H1 (cell line): ENCODE data around the gene GSTA1.

ENCODE experiments used
- RAD21 ChIP-seq, 2 experiments: IDR thresholded peaks in 1 of 2; conservative IDR thresholded peaks in 1 of 2; 2 replicates each; pipeline ENCODE4 v1.6.1; 2011; ENCODE audit warnings: low read depth in 2 of 2, low read length in 2 of 2, improper control_type of control experiment in 1 of 2, inconsistent platforms in 1 of 2, mild to moderate bottlenecking in 1 of 2, moderate library complexity in 1 of 2
- RFX5 ChIP-seq: IDR thresholded peaks from 2 replicates; pipeline ENCODE4 v1.6.1; 2011; ENCODE audit warnings: low read depth, low read length, improper control_type of control experiment, borderline replicate concordance
- SP4 ChIP-seq: IDR thresholded peaks from 2 replicates; pipeline ENCODE4 v1.6.1; 2012; ENCODE audit warnings: low read length, inconsistent platforms
- TF ChIP-seq, protein P1 (sequence below), 3 experiments: IDR thresholded peaks; 1 replicate in 2 of 3; 2 replicates in 1 of 3; pipeline versions ENCODE4 v1.5.1 to v1.6.1; 2011; ENCODE audit warnings: low read length in 3 of 3, mild to moderate bottlenecking in 3 of 3, inconsistent platforms in 2 of 3, low read depth in 1 of 3, moderate library complexity in 1 of 3; ENCODE audit not compliant: insufficient read depth in 1 of 3; ENCODE audit errors: control extremely low read depth in 1 of 3
- TF ChIP-seq, protein P2 (sequence below): IDR thresholded peaks from 2 replicates; pipeline ENCODE4 v1.6.1; 2012; ENCODE audit warnings: inconsistent platforms

DNA sequence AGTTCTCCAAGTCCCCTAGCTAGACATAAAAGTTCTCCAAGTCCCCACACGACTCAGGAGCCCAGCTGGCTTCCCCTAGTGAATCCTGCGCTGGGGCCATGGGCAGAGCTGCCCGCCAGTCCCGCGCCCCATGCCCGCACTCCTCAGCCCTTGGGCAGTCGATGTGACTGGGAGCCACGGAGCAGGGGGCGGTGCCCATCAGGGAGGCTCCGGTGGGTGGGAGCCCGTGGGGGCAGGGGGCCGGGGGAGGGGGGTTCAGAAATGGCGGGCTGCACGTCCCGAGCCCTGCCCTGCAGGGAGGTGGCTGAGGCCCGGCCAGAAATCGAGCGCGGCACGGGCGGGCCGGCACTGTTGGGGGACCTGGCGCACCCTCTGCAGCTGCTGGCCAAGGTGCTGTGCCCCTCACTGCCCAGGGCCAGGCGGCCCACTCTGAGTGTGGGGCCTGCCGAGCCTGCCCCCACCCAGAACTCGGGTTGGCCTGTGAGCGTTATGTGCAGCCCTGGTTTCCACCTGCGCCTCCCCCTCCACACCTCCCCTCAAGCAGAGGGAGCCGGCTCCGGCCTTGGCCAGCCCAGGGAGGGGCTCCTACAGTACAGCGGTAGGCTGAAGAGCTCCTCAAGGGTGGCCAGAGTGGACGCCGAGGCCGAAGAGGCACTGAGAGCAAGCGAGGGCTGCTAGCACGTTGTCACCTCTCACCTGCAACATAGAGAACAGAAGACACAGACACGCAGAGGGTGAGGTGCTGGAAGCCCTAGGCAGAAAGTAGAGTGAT, 25.6 kb upstream of the GSTA1 start:
- TF ChIP-seq, protein P1, sequence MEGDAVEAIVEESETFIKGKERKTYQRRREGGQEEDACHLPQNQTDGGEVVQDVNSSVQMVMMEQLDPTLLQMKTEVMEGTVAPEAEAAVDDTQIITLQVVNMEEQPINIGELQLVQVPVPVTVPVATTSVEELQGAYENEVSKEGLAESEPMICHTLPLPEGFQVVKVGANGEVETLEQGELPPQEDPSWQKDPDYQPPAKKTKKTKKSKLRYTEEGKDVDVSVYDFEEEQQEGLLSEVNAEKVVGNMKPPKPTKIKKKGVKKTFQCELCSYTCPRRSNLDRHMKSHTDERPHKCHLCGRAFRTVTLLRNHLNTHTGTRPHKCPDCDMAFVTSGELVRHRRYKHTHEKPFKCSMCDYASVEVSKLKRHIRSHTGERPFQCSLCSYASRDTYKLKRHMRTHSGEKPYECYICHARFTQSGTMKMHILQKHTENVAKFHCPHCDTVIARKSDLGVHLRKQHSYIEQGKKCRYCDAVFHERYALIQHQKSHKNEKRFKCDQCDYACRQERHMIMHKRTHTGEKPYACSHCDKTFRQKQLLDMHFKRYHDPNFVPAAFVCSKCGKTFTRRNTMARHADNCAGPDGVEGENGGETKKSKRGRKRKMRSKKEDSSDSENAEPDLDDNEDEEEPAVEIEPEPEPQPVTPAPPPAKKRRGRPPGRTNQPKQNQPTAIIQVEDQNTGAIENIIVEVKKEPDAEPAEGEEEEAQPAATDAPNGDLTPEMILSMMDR (IDR thresholded peaks at IDR 0.05; ENCODE audit: control extremely low read depth in 1 of 3, insufficient read depth in 1 of 3, low read depth in 1 of 3, low read length in 3 of 3), result no peak
- TF ChIP-seq, protein P2, sequence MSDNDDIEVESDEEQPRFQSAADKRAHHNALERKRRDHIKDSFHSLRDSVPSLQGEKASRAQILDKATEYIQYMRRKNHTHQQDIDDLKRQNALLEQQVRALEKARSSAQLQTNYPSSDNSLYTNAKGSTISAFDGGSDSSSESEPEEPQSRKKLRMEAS, result no peak
- no peak for TF ChIP-seq SP4
- TF ChIP-seq RAD21 (IDR thresholded peaks at IDR 0.05 in 1 of 2, conservative IDR thresholded peaks at IDR 0.05 in 1 of 2; ENCODE audit: low read depth in 2 of 2, low read length in 2 of 2), result no peak
- TF ChIP-seq RFX5, result no peak
